Measurements from ENCODE around the gene TLX3.

GRCh38 chr5:171263181-171263580 is 45.9 kb upstream of the TLX3 start:
- TF ChIP-seq CTCF (conservative IDR thresholded peaks at IDR 0.05 in 1 of 2, IDR thresholded peaks at IDR 0.05 in 1 of 2; ENCODE audit: low read depth in 1 of 2, low read length in 2 of 2), result no peak
- TF ChIP-seq EZH2 (IDR thresholded peaks at IDR 0.05; ENCODE audit: low read length, missing control alignments), result no peak

Data from fibroblast of lung (primary cell).